ENCODE results near the gene NRIP3. TPM values are rescaled to one million over a fixed set of nuclear protein-coding genes. Genes with fewer than 3 reads are reported as not detected.

Gene NRIP3
- total and polyA plus RNA-seq, 4 donors, result under 0.01 to 1.0 (median 0.07) TPM; not detected in 1

DNA sequence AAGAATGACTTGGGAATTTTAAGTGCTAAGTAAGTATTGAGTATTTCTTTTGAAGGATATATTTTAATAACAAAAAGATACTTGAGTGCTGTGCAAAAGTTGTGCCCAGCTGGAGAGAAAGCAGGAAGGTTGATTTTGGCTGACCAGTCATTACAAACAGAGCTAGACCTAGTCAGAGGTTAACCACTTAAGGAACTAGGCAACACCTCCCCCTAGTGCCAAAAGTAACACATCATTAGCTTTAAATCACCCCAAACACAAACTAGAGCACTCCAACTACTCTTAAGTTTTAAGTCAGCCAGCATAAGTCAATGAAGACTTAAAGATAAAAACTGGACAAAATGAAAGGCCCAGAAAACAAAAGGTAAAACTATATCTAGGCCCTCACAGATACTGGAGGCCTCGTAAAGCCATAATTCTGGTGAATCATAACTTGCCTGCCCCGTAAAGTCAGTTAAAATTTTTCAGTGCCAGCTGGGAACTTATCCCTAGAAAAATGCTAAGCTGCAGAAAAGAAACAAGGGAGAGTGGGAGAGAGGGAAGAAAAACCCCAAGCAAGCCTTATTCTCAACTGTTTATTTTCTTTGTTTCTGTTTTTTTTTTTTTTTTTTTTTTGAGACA lies 44.1 kb downstream of the NRIP3 start:
- TF ChIP-seq JUND (IDR thresholded peaks at IDR 0.05) (no peak), HNF4G (IDR thresholded peaks at IDR 0.05) (no peak), HNF4A (conservative IDR thresholded peaks at IDR 0.05) (no peak), SP1 (IDR thresholded peaks at IDR 0.05) (no peak), EGR1 (IDR thresholded peaks at IDR 0.05; ENCODE audit: low read depth in 2 of 2) (no peak), RAD21 (IDR thresholded peaks at IDR 0.05) (peak; percentile 79 to 83), FOXA1 (IDR thresholded peaks at IDR 0.05) (no peak), YY1 (IDR thresholded peaks at IDR 0.05) (no peak), NR2F2 (IDR thresholded peaks at IDR 0.05) (peak; percentile 29), TAF1 (conservative IDR thresholded peaks at IDR 0.05) (no peak), RXRA (IDR thresholded peaks at IDR 0.05) (no peak), FOXA2 (IDR thresholded peaks at IDR 0.05) (no peak), GABPA (IDR thresholded peaks at IDR 0.05 in 1 of 2, conservative IDR thresholded peaks at IDR 0.05 in 1 of 2) (no peak)
- TF ChIP-seq, protein P1, sequence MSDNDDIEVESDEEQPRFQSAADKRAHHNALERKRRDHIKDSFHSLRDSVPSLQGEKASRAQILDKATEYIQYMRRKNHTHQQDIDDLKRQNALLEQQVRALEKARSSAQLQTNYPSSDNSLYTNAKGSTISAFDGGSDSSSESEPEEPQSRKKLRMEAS (IDR thresholded peaks at IDR 0.05), result no peak
- TF ChIP-seq, protein P2, sequence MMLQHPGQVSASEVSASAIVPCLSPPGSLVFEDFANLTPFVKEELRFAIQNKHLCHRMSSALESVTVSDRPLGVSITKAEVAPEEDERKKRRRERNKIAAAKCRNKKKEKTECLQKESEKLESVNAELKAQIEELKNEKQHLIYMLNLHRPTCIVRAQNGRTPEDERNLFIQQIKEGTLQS (IDR thresholded peaks at IDR 0.05), result no peak
- TF ChIP-seq, protein P3, sequence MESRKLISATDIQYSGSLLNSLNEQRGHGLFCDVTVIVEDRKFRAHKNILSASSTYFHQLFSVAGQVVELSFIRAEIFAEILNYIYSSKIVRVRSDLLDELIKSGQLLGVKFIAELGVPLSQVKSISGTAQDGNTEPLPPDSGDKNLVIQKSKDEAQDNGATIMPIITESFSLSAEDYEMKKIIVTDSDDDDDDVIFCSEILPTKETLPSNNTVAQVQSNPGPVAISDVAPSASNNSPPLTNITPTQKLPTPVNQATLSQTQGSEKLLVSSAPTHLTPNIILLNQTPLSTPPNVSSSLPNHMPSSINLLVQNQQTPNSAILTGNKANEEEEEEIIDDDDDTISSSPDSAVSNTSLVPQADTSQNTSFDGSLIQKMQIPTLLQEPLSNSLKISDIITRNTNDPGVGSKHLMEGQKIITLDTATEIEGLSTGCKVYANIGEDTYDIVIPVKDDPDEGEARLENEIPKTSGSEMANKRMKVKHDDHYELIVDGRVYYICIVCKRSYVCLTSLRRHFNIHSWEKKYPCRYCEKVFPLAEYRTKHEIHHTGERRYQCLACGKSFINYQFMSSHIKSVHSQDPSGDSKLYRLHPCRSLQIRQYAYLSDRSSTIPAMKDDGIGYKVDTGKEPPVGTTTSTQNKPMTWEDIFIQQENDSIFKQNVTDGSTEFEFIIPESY (IDR thresholded peaks at IDR 0.05), result no peak
- TF ChIP-seq, protein P4, sequence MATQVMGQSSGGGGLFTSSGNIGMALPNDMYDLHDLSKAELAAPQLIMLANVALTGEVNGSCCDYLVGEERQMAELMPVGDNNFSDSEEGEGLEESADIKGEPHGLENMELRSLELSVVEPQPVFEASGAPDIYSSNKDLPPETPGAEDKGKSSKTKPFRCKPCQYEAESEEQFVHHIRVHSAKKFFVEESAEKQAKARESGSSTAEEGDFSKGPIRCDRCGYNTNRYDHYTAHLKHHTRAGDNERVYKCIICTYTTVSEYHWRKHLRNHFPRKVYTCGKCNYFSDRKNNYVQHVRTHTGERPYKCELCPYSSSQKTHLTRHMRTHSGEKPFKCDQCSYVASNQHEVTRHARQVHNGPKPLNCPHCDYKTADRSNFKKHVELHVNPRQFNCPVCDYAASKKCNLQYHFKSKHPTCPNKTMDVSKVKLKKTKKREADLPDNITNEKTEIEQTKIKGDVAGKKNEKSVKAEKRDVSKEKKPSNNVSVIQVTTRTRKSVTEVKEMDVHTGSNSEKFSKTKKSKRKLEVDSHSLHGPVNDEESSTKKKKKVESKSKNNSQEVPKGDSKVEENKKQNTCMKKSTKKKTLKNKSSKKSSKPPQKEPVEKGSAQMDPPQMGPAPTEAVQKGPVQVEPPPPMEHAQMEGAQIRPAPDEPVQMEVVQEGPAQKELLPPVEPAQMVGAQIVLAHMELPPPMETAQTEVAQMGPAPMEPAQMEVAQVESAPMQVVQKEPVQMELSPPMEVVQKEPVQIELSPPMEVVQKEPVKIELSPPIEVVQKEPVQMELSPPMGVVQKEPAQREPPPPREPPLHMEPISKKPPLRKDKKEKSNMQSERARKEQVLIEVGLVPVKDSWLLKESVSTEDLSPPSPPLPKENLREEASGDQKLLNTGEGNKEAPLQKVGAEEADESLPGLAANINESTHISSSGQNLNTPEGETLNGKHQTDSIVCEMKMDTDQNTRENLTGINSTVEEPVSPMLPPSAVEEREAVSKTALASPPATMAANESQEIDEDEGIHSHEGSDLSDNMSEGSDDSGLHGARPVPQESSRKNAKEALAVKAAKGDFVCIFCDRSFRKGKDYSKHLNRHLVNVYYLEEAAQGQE (IDR thresholded peaks at IDR 0.05), result no peak
- TF ChIP-seq, protein P5, sequence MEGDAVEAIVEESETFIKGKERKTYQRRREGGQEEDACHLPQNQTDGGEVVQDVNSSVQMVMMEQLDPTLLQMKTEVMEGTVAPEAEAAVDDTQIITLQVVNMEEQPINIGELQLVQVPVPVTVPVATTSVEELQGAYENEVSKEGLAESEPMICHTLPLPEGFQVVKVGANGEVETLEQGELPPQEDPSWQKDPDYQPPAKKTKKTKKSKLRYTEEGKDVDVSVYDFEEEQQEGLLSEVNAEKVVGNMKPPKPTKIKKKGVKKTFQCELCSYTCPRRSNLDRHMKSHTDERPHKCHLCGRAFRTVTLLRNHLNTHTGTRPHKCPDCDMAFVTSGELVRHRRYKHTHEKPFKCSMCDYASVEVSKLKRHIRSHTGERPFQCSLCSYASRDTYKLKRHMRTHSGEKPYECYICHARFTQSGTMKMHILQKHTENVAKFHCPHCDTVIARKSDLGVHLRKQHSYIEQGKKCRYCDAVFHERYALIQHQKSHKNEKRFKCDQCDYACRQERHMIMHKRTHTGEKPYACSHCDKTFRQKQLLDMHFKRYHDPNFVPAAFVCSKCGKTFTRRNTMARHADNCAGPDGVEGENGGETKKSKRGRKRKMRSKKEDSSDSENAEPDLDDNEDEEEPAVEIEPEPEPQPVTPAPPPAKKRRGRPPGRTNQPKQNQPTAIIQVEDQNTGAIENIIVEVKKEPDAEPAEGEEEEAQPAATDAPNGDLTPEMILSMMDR (IDR thresholded peaks at IDR 0.05; ENCODE audit: low read depth, low read length, missing input control), result peak; percentile 57
- Histone ChIP-seq H3K9ac (ENCODE audit: low read depth in 1 of 2, low read length in 2 of 2) (peak overlapping the region in 1 of 2 donors; percentile 17), H3K4me3 (ENCODE audit: low read depth in 1 of 3, low read length in 3 of 3) (no peak overlapping the region), H3K9me3 (ENCODE audit: control insufficient read depth in 4 of 4, low read length in 3 of 4) (no peaks in the 10 kb centered on the region), H3K36me3 (ENCODE audit: control insufficient read depth in 4 of 4, insufficient read depth in 3 of 4, low read depth in 1 of 4, low read length in 3 of 4) (peaks cover under 1 to 12% (median 5%) of the 10 kb centered on the region in 4 donors), H3K27me3 (ENCODE audit: control insufficient read depth in 4 of 4, insufficient read depth in 4 of 4, low read length in 3 of 4) (no peaks in the 10 kb centered on the region), H3K4me1 (ENCODE audit: control insufficient read depth in 4 of 4, insufficient read depth in 4 of 4, low read length in 3 of 4) (peaks cover 6 to 23% (median 19%) of the 10 kb centered on the region in 4 donors), H3K27ac (ENCODE audit: low read depth in 1 of 2, low read length in 2 of 2) (peak overlapping the region; percentile 1 to 39)
- WGBS, result 28% methylated on average over 2 of the region's 2 CpGs
- peak; percentile 36 for DNase-seq (ENCODE audit: low spot score)

All from liver (tissue), 9 donors.